Right cardiac atrium (tissue), 5 donors: ENCODE data around the gene ANP32B. TPM values are rescaled to one million over a fixed set of nuclear protein-coding genes. Genes with fewer than 3 reads are reported as not detected.

Experiments used
- ATAC-seq, 2 donors: fragments of 200-7000 bp; cut with Tn5 transposase; one replicate each; pipeline versions ENCODE4 v1.8.0 to v1.9.1; 2020; ENCODE audit warnings: moderate library complexity in 2 of 2, mild to moderate bottlenecking in 1 of 2
- DNase-seq, 3 donors: peaks; one replicate each; pipeline ENCODE4 v3.0.0-alpha.2; 2020
- H3K27ac ChIP-seq: one replicate; pipeline ENCODE4 v1.5.1; 2013; ENCODE audit warnings: mild to moderate bottlenecking, low read length, control low read depth, moderate library complexity
- H3K27me3 ChIP-seq: one replicate; pipeline ENCODE4 v1.6.1; 2013; ENCODE audit not compliant: control insufficient read depth, insufficient read depth
- H3K4me1 ChIP-seq: one replicate; pipeline ENCODE4 v1.6.1; 2013; ENCODE audit warnings: low read length; ENCODE audit not compliant: control insufficient read depth, insufficient read depth
- H3K4me3 ChIP-seq: one replicate; pipeline ENCODE4 v1.5.1; 2013; ENCODE audit warnings: low read length, control low read depth
- H3K9me3 ChIP-seq: one replicate; pipeline ENCODE4 v1.6.1; 2013; ENCODE audit warnings: low read length; ENCODE audit not compliant: control insufficient read depth
- WGBS: extraction: QIAGEN DNeasy Blood & Tissue Kit; methylation state at CpG from one replicate; pipeline ENCODE4 v1.1.7; 2013; 5-methylcytosine and 5-hydroxymethylcytosine counted together
- intact Hi-C, 4 donors: fragments of 100-400 bp; cut with DNase I; formaldehyde crosslinking; loops; one replicate each; pipeline versions ENCODE4 v1.11.0 to v1.14.0; 2022 to 2023
- polyA plus RNA-seq: library from polyadenylated mRNA; stranded (reverse); fragments of 200-250 nt; gene quantifications from one replicate; pipeline ENCODE4 v1.2.3, GENCODE V29; 2013
- total RNA-seq, 4 donors: library from RNA; stranded (reverse); fragmentation: NEBNext Ultra II Directional; extraction: Animal tissue kit (Norgen Biotek cat#: 25700); gene quantifications; one replicate each; pipeline ENCODE4 v1.2.1, GENCODE V29; 2021
- donor health status: healthy with polysubstance abuse.
- donor health status: DM: no; HTN: yes; CAD: no.
- donor health status: DM: no; HTN: no; CAD: no.
- donor health status: DM: no; HTN: yes; CAD: no; lungs with severe emphysema.
- donor health status: DM: yes; HTN: yes; CAD: no.

ANP32B gene
- total and polyA plus RNA-seq, 5 donors: 60.4 to 74.5 (median 66.6) TPM

- Histone ChIP-seq H3K4me1 (peaks cover 4% of the 10 kb centered on the region), H3K9me3 (no peaks in the 10 kb centered on the region), H3K27me3 (no peaks in the 10 kb centered on the region), H3K27ac (no peak overlapping the region), H3K4me3 (no peak overlapping the region)
- intact Hi-C loops: loop anchor here (5.0 to 10.0 kb wide), 4 partner anchors 47 to 107 kb away; partner anchors contain the start of genes ANP32B (in 2 of the 4) and TRMO (in 1 of the 4)
- WGBS: 93% methylated on average over 1 of the region's 1 CpG
- DNase-seq (no peak), ATAC-seq (no peak)
Observed at GRCh38 chr9:98031935-98032334, 48.8 kb downstream of the ANP32B start.

- no peaks in the 10 kb centered on the region for H3K27me3 ChIP-seq
- H3K9me3 ChIP-seq: no peaks in the 10 kb centered on the region
- H3K4me1 ChIP-seq: peaks cover 4% of the 10 kb centered on the region
- H3K4me3 ChIP-seq: no peak overlapping the region
- WGBS: 39% methylated on average over 20 of the region's 20 CpGs
- H3K27ac ChIP-seq: no peak overlapping the region
- DNase-seq: peak; percentile 85 to 94 (median 90)
- intact Hi-C loops: loop anchor here (2.0 to 10.0 kb wide), 6 partner anchors 50 to 113 kb away; partner anchors contain the start of genes TRMO (in 3 of the 4) and ANP32B (in 2 of the 4)
- ATAC-seq: peak; percentile 83 to 88
Observed at GRCh38 chr9:98034593-98035546, 51.7 kb downstream of the ANP32B start.

GRCh38 chr9:98037357-98037756, 54.2 kb downstream of the ANP32B start:
- intact Hi-C loops: loop anchor here in 2 of 4 donors (5.0 to 10.0 kb wide), 3 partner anchors 53 to 115 kb away; partner anchors contain the start of genes TRMO (in 2 of the 2) and ANP32B (in 1 of the 2)
- H3K4me3 ChIP-seq: no peak overlapping the region
- DNase-seq (peak; percentile 46 to 77 (median 73)), ATAC-seq (peak; percentile 93 to 94)
- H3K4me1 ChIP-seq: peaks cover 4% of the 10 kb centered on the region
- H3K27me3 ChIP-seq: no peaks in the 10 kb centered on the region
- no peaks in the 10 kb centered on the region for H3K9me3 ChIP-seq
- H3K27ac ChIP-seq: peak overlapping the region; percentile 78

- 76% methylated on average over 8 of the region's 8 CpGs for WGBS
- intact Hi-C loops: loop anchor here in 2 of 4 donors (5.0 to 10.0 kb wide), 3 partner anchors 54 to 117 kb away; partner anchors contain the start of genes TRMO (in 2 of the 2) and ANP32B (in 1 of the 2)
- ATAC-seq (no peak), DNase-seq (no peak)
- Histone ChIP-seq H3K27ac (no peak overlapping the region), H3K27me3 (no peaks in the 10 kb centered on the region), H3K9me3 (no peaks in the 10 kb centered on the region), H3K4me3 (no peak overlapping the region), H3K4me1 (peaks cover 4% of the 10 kb centered on the region)
Observed at GRCh38 chr9:98038958-98039357, 55.8 kb downstream of the ANP32B start.

GRCh38 chr9:98039607-98040017, 56.5 kb downstream of the ANP32B start:
- DNase-seq (no peak), ATAC-seq (no peak)
- no peak overlapping the region for H3K4me3 ChIP-seq
- WGBS: 70% methylated on average over 10 of the region's 10 CpGs
- no peaks in the 10 kb centered on the region for H3K9me3 ChIP-seq
- H3K27ac ChIP-seq: no peak overlapping the region
- intact Hi-C loops: loop anchor here in 2 of 4 donors (5.0 to 10.0 kb wide), 3 partner anchors 55 to 117 kb away; partner anchors contain the start of genes TRMO (in 2 of the 2) and ANP32B (in 1 of the 2)
- H3K27me3 ChIP-seq: no peaks in the 10 kb centered on the region
- peaks cover 4% of the 10 kb centered on the region for H3K4me1 ChIP-seq

GRCh38 chr9:98040212-98040611, 57.1 kb downstream of the ANP32B start:
- Histone ChIP-seq H3K9me3 (no peaks in the 10 kb centered on the region), H3K27me3 (no peaks in the 10 kb centered on the region), H3K4me3 (no peak overlapping the region), H3K4me1 (peaks cover 4% of the 10 kb centered on the region), H3K27ac (no peak overlapping the region)
- intact Hi-C loops: no loop called here
- WGBS: 94% methylated on average over 6 of the region's 6 CpGs
- no peak for DNase-seq
- no peak for ATAC-seq

- Histone ChIP-seq H3K27ac (no peak overlapping the region), H3K4me1 (no peaks in the 10 kb centered on the region), H3K27me3 (no peaks in the 10 kb centered on the region), H3K9me3 (no peaks in the 10 kb centered on the region), H3K4me3 (no peak overlapping the region)
- intact Hi-C loops: no loop called here
- 77% methylated on average over 5 of the region's 5 CpGs for WGBS
- ATAC-seq (no peak), DNase-seq (no peak)
Observed at GRCh38 chr9:98043915-98044314, 60.8 kb downstream of the ANP32B start.

DNA sequence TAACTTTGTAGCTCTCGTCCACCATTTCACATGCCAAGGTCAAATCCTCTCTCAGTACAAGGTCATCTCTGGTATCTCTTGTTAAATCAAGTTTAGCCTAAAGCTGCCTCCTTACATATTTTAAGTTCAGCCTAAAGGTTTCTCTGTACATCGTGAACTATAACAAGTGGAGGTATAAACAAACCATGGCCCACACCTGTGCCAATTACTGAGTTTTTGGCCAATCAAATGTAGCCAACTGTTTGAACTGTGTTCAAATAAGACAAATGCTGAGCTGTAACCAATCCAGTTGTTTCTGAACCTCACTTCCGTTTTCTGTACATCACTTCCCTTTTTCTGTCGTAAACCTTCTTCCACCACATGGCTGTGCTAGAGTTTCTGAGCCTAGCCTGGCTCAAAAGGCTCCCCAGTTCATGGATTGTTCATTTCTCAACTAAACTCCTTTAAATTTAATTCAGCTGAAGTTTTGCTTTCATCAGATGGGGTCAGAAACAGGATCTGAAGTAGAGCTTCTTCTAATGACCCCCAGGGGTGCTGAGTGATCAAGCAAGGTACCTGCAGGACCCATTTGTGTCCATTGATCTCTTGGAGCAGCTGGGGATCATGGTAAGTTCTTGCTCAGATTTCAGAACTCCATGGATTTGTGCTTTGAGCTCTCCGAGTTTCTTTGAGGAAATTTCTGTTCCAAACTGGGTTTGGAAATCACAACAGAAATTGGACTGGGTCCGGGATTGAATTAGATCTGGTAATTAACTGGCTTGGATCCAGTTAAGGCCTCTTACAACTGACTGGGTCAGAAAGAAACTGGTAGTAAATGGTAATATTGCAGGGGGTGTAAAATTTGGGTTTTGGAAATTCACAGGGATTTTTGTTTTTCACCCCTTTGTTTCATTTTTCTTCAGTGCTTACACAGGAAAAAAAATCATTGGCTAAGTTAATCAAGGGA, 62.4 kb downstream of the ANP32B start:
- Histone ChIP-seq H3K4me3 (peak overlapping the region; percentile 10), H3K9me3 (no peaks in the 10 kb centered on the region), H3K27ac (no peak overlapping the region), H3K4me1 (no peaks in the 10 kb centered on the region), H3K27me3 (no peaks in the 10 kb centered on the region)
- WGBS: 69% methylated on average over 6 of the region's 6 CpGs
- no peak for ATAC-seq
- intact Hi-C loops: no loop called here
- DNase-seq: no peak

GRCh38 chr9:98046180-98046543, 63.0 kb downstream of the ANP32B start:
- DNase-seq: no peak
- Histone ChIP-seq H3K4me1 (no peaks in the 10 kb centered on the region), H3K27me3 (no peaks in the 10 kb centered on the region), H3K9me3 (no peaks in the 10 kb centered on the region), H3K27ac (no peak overlapping the region), H3K4me3 (no peak overlapping the region)
- 95% methylated on average over 9 of the region's 9 CpGs for WGBS
- ATAC-seq: no peak
- intact Hi-C loops: no loop called here

DNA sequence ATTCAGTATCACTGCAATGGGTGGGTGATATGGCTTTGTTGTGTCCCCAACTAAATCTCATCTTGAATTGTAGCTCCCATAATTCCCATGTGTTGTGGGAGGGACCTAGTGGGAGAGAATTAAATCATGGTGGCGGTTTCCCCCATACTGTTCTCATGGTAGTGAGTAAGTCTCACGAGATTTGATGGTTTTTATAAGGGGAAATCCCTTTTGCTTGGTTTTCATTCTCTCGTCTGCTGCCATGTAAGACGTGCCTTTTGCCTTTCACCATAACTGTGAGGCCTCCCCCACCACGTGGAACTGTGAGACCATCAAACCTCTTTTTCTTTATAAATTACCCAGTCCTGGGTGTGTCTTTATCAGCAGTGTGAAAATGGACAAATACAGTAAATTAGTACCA, 63.9 kb downstream of the ANP32B start:
- DNase-seq: no peak
- Histone ChIP-seq H3K4me1 (no peaks in the 10 kb centered on the region), H3K27me3 (no peaks in the 10 kb centered on the region), H3K4me3 (no peak overlapping the region), H3K9me3 (no peaks in the 10 kb centered on the region), H3K27ac (no peak overlapping the region)
- intact Hi-C loops: no loop called here
- ATAC-seq: no peak
- 83% methylated on average over 5 of the region's 5 CpGs for WGBS
